Stimulated activated CD8-positive, alpha-beta memory T cell treated with anti-CD3 and anti-CD28 coated beads, Interleukin-12 subunit alpha, Interleukin-12 subunit beta, amount 100 ng/mL, for 4 hours (primary cell): ENCODE data around the gene OSTN.
"Not testable (repeated sequence)": the region's sequence is repeated elsewhere in the genome, so short reads cannot be mapped to it uniquely, and the experiment has no call there.

Source experiments
- DNase-seq: peaks from one replicate; pipeline ENCODE4 v3.0.0-alpha.2; 2020; ENCODE audit warnings: low read depth

Gene OSTN

GRCh38 chr3:191235331-191236314, 36.6 kb downstream of the OSTN start:
- DNase-seq, result no peak

GRCh38 chr3:191236646-191237045, 37.6 kb downstream of the OSTN start:
- no peak for DNase-seq

GRCh38 chr3:191237047-191237882, 38.2 kb downstream of the OSTN start:
- DNase-seq, result no peak

- no peak for DNase-seq
Measured at GRCh38 chr3:191238321-191238817, 39.3 kb downstream of the OSTN start.

GRCh38 chr3:191239407-191240031, 40.5 kb downstream of the OSTN start:
- no peak for DNase-seq

- no peak for DNase-seq
Measured at GRCh38 chr3:191240486-191240885, 41.4 kb downstream of the OSTN start.

GRCh38 chr3:191244242-191244867, 45.3 kb downstream of the OSTN start:
- no peak for DNase-seq

GRCh38 chr3:191246034-191246433, 47.0 kb downstream of the OSTN start:
- not testable (repeated sequence) for DNase-seq

- DNase-seq, result no peak
Measured at GRCh38 chr3:191246630-191247029, 47.6 kb downstream of the OSTN start.

GRCh38 chr3:191253089-191253799, 54.2 kb downstream of the OSTN start:
- no peak for DNase-seq

- no peak for DNase-seq
Measured at GRCh38 chr3:191254098-191254873, 55.2 kb downstream of the OSTN start.

- DNase-seq, result no peak
Measured at GRCh38 chr3:191255156-191255555, 56.1 kb downstream of the OSTN start.

- no peak for DNase-seq
Measured at GRCh38 chr3:191256405-191256804, 57.4 kb downstream of the OSTN start.

- no peak for DNase-seq
Measured at GRCh38 chr3:191257286-191257685, 58.2 kb downstream of the OSTN start.

- no peak for DNase-seq
Measured at GRCh38 chr3:191259486-191259885, 60.4 kb downstream of the OSTN start.

GRCh38 chr3:191260431-191261303, 61.6 kb downstream of the OSTN start:
- DNase-seq, result no peak

- no peak for DNase-seq
Measured at GRCh38 chr3:191261304-191261638, 62.2 kb downstream of the OSTN start.

GRCh38 chr3:191262650-191263049, 63.6 kb downstream of the OSTN start:
- DNase-seq, result no peak

- no peak for DNase-seq
Measured at GRCh38 chr3:191263365-191263764, 64.3 kb downstream of the OSTN start.
